Left forelimb (tissue), 1 donor: ENCODE data around the gene FAM163A.
"Not testable (repeated sequence)": the region's sequence is repeated elsewhere in the genome, so short reads cannot be mapped to it uniquely, and the experiment has no call there.

Experiments used
- DNase-seq: peaks from one replicate; pipeline ENCODE4 v3.0.0-alpha.2; 2018; ENCODE audit warnings: low spot score

FAM163A gene

DNA sequence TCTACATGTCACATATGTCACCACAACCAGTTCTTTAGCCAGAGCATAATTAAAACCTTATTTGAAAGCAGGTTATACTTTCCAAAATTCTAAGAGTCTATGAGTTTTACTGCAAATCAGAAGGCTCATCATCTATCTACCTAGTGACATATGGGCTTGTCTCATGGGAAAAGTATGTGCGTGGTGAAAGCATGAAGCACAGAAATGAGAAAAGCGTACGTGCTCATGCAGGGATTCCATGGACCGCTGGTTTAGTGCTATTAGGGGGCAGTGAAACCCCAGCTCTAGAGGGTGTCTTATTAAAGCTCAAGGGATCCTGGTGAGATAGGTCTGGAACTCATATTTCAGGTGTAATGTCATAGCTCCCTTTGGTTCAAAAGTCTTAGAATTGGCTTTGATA lies 50.2 kb downstream of the FAM163A start:
- no peak for DNase-seq

DNA sequence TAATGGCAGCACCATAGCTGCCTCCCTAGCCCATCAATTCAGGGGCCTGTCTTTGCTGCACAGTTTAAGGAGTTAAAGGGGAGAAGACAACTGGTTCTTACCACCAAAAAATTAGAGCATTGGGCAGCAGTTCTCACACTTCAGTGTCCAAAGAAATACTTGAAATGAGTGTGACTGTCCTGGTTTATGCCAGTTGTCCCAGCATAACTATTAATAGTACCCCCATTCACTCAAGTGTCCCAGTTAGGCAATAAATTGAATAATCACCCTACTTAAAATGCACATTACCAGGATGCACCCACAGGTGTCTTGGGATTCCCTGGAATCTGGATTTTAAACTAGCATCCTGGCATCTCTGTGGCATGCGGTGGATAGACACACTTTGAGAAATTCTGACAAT lies 51.1 kb downstream of the FAM163A start:
- no peak for DNase-seq

DNA sequence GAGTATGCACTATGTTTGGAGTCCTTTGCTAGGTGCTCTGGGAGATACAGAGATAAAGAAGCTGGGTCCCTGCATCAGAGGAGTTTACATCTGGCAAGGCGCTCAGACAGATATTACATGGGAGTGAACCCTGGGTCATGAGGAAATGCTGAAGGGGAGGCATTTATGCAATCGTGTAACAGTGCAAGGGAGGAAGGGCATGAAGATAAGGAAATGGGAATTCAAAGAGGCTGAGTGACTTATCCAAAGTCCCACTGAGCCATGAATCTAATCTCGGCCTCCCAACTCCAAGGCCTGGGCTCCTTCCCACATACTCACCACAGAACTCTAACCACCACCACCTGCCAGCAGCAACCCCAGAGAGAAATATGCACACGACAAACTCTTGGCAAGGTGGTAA lies 51.6 kb downstream of the FAM163A start:
- no peak for DNase-seq

DNA sequence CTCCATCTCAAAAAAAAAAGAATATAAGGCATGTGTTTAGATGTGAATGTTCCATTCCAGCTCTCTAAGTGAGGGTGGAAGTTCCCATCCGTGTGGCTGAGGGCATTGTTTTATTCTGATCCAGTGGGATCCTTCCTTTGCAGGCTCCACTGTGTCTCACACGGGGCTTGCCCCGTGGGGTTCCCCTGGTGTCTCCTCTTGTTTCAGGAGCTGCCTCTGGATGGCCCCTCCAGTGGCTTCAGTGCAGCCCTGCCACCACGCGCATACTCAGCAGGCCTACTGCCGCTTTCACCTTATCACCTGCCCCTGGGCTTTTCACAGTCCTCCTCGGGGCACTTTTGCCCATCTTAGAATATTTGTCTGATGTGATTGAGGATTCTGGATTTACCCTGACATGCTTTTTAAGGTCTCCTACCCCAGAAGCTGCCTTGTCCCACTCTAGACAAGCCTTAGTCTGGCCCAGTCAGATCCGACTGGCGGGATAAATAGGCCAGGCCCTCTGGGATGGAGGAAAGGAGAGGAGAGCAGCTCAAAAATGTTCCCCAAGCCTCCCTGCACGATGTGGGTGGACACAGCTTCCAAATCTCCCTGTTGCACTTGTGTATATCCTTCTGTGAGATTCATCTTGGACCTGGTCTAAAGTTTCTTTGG lies 55.2 kb downstream of the FAM163A start:
- no peak for DNase-seq

GRCh38 chr1:179798864-179799516 lies 55.9 kb downstream of the FAM163A start:
- no peak for DNase-seq

- DNase-seq, result no peak
These were observed 57.4 kb downstream of the FAM163A start for GRCh38 chr1:179800481-179800880.

DNA sequence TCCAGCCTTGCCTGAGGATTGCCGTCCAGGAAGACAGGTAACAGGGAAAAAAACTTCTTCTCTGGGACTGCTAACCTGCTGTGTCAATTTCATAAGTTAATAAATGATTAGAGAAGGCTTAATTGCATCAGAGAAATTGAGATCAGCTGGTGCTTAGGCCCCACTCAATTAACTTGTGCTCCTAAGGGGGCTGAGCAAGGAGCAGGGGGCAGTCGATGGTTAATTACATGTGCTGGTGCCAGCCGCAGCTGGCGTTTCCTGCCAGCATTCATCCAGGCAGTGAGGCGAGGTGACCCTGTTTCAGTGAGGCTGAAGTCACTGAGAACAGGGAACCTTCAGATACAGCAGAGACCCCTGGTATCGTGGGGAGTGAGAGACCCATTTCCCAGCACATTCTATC lies 60.0 kb downstream of the FAM163A start:
- DNase-seq, result no peak

DNA sequence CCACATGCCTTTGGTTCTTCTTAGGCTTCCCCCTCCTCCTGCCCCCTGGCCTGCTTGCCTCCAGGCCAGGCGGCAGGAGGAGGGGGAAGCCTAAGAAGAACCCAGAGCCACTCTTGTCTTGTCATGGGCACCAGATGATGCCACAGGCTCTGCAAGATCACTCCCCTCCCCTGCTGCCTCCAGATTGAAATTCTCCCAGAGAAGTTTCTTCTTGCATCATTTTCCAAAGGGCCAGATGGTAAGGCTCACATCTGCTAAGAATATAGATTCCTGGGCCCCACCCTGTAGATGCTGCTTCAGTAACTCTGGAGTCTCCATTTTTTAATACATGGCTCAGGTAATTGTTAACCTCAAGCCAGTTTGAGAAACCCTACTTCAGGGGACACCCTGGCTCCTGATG lies 60.8 kb downstream of the FAM163A start:
- no peak for DNase-seq

DNA sequence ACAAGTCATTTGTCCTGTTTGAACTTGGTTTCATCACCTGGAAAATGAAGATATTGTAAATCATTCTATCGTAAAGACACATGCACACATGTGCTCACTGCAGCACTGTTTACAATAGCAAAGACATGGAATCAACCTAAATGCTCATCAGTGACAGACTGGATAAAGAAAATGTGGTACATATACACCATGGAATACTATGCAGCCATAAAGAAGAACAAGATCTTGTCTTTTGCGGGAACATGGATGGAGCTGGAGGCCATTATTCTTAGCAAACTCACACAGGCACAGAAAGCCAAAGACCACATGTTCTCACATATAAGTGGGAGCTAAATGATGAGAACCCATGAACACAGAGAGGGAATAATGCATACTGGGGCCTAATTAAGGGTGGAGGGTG lies 61.3 kb downstream of the FAM163A start:
- not testable (repeated sequence) for DNase-seq

DNA sequence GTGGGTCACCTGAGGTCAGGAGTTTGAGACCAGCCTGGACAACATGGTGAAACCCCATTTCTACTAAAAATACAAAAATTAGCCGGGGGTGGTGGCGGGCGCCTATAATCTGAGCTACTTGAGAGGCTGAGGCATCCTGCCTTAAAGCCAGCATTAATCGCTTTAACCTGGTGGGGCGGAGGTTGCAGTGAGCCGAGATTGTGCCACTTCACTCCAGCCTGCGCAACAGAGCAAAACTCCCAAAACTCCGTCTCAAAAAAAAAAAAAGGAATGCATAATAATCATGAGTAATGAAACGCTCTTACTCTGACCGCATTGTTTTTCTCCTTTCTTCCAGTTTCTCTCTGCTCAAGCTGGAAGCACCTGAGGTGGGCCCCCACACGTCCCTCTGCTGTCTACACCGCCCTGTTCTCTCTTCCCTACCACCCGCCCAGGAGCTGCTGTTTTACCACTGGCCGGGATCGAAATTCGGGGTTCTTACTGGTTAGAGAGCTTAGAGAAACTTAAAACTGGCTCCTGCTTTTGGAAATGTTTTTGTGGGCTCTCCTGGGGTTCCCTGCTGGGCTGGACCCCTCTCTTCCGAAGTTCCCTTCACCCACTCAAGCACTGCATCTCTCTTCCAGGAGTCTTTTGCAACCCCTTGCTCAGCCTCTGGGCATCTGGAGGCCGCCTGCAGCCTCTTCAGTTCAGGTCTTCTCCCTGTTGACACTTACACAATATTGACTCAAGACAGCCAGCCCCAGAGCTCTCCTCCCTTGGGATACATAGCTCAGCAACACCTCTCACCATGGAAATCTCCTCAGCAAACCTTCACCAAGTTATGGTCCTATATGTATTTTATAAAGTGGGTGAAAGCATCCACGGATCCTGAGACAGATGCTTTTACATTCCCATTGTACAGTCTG lies 62.5 kb downstream of the FAM163A start:
- DNase-seq, result no peak

DNA sequence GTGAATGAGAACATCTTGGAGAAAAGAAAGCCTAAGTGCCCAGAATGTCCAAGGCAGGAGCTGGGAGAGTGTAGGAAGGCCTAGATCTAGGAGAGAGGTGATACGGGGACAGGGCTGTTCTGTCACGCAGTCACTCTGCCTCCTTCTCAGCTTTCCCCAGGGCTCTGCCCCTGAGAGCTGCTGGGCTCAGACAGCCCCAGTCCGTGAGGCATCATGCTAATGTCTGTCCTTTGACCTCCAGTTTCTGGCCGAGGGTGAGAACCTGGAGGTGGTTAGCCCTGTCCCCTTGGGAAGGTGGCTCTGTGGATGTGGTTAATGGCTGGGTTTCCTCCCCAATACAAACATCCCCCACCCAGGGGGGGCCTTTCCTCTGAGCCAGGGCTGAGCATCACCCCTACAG lies 63.2 kb downstream of the FAM163A start:
- no peak for DNase-seq

DNA sequence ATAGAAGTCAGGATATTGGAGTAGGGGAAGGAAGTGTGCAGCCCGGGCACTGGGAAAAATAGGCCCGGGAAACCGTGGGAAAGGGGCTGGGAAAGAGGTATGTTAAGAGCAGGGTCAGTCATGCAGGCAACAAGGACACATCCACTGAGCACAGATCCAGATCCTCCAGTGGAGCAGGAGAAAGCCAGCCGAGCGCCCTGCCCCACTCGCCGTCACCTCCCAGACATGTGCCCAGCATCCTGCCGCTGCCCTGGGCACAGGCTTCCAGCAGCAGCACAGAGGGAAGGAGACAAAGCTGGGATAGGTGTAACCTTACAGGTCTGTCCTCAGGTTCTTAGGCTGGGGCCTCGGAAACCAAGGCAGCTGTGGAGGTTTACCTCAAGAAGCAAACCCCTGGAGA lies 64.2 kb downstream of the FAM163A start:
- no peak for DNase-seq

- no peak for DNase-seq
These were observed 64.8 kb downstream of the FAM163A start for GRCh38 chr1:179807691-179808485.

- no peak for DNase-seq
These were observed 65.4 kb downstream of the FAM163A start for GRCh38 chr1:179808503-179808902.

DNA sequence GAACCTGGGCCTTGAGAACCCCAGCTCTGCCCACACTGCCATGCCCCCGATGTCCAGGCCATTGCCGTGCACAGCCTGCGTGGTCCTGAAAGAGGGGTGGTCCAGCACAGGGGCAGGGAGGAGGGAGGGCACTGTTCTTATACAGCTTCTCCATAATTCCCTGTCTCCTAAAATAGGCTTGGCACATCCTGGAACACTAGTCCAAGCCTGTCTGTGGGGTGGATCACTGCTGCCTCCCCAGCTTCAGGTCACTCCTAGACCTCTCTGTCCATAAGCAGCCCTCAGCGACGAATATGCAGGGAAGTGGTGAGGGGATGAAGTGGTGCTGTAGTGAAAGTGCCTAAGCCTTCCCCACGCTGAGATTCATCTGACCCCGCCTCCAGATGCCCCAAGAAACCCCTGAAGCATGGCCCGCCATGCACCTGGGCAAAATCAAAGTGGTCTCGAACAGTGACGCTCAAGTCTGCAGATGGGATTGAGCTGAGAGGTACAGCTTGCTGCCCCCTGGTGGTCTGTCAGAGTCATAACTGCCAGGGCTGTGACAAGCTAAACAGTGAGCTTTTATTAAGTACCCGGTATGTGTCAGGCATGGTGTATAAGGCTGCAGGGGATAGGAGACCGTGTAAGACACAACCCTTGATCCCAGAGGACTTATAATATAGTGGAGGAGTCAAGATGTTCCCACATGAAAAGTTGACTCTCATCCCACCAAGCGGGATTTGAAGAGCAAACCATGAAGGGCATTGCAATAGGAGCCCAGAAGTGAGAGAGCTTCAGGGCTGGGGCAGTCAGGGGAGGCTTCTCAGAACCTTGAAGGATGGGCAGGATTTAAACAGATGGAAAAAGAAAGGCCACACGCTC lies 66.6 kb downstream of the FAM163A start:
- DNase-seq, result no peak

GRCh38 chr1:179810367-179810715 lies 67.2 kb downstream of the FAM163A start:
- no peak for DNase-seq

DNA sequence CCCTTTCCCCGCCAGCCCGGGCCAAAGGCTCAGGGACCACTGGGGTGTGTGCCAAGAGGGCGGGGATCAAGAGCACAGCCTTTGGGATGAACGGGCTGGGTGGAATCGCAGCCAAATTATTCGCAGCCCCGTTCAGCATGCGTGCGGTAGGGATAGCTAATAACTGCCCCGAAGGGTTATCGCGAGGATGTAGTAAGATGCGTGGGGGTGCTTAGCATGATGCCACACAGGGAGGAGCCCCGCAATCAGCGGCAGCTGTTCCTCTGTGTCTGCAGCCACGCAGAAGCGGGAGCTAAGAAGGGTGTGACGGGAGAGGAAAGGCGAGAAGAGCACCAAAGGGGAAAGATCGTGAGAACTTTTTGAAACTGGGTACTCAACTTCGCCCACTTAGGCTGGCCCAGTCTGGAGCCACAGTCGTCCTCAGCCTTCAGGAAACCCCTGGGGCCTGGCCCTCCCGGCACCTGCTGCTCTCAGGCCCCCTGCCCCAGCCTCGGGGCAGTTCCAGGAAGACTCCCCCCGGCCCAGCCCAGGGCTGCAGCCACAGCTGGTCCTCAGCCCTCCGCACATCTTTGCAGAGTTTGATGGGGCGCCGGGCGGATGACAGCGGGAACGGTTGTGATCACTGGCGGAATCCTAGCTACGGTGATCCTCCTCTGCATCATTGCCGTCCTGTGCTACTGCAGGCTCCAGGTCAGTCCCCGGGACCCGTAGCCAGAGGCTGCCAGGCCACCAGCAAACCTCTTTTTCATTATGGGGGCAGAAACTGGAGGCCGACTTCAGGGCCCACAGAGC lies 69.6 kb downstream of the FAM163A start:
- DNase-seq, result no peak

DNA sequence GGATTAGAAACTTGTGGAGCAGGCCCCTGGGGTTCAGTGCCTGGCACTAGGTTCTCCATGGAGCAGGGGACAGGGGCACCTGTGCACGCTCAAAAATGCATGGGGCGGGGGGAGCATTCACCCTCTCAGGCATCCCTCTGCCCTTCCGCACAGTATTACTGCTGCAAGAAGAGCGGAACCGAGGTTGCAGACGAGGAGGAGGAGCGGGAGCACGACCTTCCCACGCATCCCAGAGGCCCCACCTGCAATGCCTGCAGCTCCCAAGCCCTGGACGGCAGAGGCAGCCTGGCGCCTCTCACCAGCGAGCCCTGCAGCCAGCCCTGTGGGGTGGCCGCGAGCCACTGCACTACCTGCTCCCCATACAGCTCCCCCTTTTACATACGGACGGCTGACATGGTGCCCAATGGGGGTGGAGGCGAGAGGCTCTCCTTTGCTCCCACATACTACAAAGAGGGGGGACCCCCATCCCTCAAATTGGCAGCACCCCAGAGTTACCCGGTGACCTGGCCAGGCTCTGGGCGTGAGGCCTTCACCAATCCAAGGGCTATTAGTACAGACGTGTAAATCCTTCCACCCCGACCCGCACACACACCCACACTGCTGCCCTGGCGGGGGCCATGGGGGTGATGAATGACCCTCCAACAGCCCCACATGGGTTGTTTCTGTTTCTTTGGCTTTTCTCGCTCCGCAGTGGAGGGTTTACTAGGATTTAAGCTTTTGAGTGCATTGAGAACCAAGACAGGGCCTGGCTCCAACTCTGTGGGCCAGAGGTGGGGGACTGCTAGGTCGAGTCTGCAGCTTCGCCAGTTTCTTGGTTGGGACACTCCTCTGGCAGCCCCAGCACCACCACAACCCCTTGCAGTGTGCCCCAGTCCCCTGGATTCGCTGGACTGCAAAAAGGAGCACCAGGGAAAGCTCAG lies 70.8 kb downstream of the FAM163A start:
- DNase-seq, result no peak

DNA sequence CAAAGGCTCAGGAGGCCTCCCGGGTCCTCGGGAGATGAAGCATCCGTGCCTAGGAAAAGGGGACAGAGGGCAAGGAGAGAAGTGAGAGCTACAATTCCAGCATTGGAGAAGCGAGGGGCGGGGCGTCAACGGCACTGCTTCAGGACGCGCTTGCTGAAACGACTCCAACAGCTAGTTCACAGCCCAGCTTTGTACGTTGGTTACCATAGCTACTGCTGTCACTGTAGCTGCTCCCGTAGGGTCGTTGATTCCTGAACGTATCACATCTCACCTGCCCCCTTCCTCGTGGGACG lies 71.4 kb downstream of the FAM163A start:
- DNase-seq, result no peak

- DNase-seq, result no peak
These were observed 72.5 kb downstream of the FAM163A start for GRCh38 chr1:179815641-179816040.
